Panc1 (cell line): ENCODE data around the gene FHIT. TPM values are rescaled to one million over a fixed set of nuclear protein-coding genes. Genes with fewer than 3 reads are reported as not detected.

Source experiments
- ATAC-seq: fragments of 200-7000 bp; cut with Tn5 transposase; 2 replicates; pipeline ENCODE4 v1.9.1; 2020; ENCODE audit warnings: mild to moderate bottlenecking, moderate library complexity
- BruUV-seq: library from RNA; stranded (reverse); fragments of 400-500 nt; replicated peaks from 2 replicates; lab custom pipeline; 2021; lab: Mats Ljungman, UMichigan
- CTCF ChIA-PET: fragments of 300-600 bp; sonication (Branson Sonifier 250); formaldehyde crosslinking; loops from one replicate; lab custom pipeline; 2022; ENCODE audit warnings: antibody characterized with exemption; lab: Charles Lee
- POLR2A ChIA-PET: fragments of 300-600 bp; sonication (Branson Sonifier 250); formaldehyde crosslinking; loops from one replicate; lab custom pipeline; 2022; ENCODE audit warnings: antibody characterized with exemption; lab: Charles Lee
- DNase-seq: peaks from one replicate; pipeline ENCODE4 v3.0.0-alpha.2; 2010; ENCODE audit warnings: low read depth, low spot score
- H3K27ac ChIP-seq: 2 replicates; pipeline ENCODE4 v1.5.1; 2011; ENCODE audit warnings: mild to moderate bottlenecking, low read length, inconsistent platforms
- H3K27me3 ChIP-seq: fragments of 200-500 bp; sonication (Bioruptor generic); 2 replicates; pipeline ENCODE4 v1.6.0; 2014; ENCODE audit warnings: low read length, inconsistent platforms; ENCODE audit not compliant: control insufficient read depth, insufficient read depth
- H3K36me3 ChIP-seq: fragments of 200-500 bp; sonication (Bioruptor generic); 2 replicates; pipeline ENCODE4 v1.5.1; 2014; ENCODE audit warnings: inconsistent platforms, mild to moderate bottlenecking, low read length, moderate library complexity; ENCODE audit not compliant: control insufficient read depth, insufficient read depth
- H3K4me1 ChIP-seq: 2 replicates; pipeline ENCODE4 v1.5.1; 2011; ENCODE audit warnings: inconsistent platforms, mild to moderate bottlenecking, low read length, moderate library complexity; ENCODE audit not compliant: control insufficient read depth, insufficient read depth
- H3K4me3 ChIP-seq, 2 experiments: 2 replicates each; pipeline ENCODE4 v1.5.1; 2011 to 2012; ENCODE audit warnings: low read depth in 2 of 2, low read length in 2 of 2, mild to moderate bottlenecking in 2 of 2, inconsistent platforms in 1 of 2, moderate library complexity in 1 of 2
- H3K9me3 ChIP-seq: fragments of 200-500 bp; sonication (Bioruptor generic); 2 replicates; pipeline ENCODE4 v1.5.1; 2014; ENCODE audit warnings: low read depth, mild to moderate bottlenecking, inconsistent platforms, low read length, moderate library complexity; ENCODE audit not compliant: control insufficient read depth, insufficient read depth
- CTCF ChIP-seq: fragments of 450-650 bp; IDR thresholded peaks from 2 replicates; pipeline ENCODE4 v1.5.1; 2017; ENCODE audit warnings: mild to moderate bottlenecking
- POLR2AphosphoS5 ChIP-seq: IDR thresholded peaks from 2 replicates; pipeline ENCODE4 v1.6.1; 2012; ENCODE audit warnings: mild to moderate bottlenecking, low read depth, low read length, moderate library complexity
- REST ChIP-seq, 2 experiments: IDR thresholded peaks; 2 replicates each; pipeline ENCODE4 v1.6.1; 2011 to 2012; ENCODE audit warnings: low read depth in 2 of 2, control low read depth in 1 of 2, low read length in 1 of 2, mild to moderate bottlenecking in 1 of 2, moderate library complexity in 1 of 2; ENCODE audit not compliant: insufficient read depth in 1 of 2
- SIN3A ChIP-seq: IDR thresholded peaks from 2 replicates; pipeline ENCODE4 v1.6.1; 2012; ENCODE audit warnings: low read depth, mild to moderate bottlenecking, low read length, moderate library complexity, borderline replicate concordance; ENCODE audit not compliant: insufficient read depth
- TCF7L2 ChIP-seq: IDR thresholded peaks from 2 replicates; pipeline ENCODE4 v1.6.1; 2011; ENCODE audit warnings: mild to moderate bottlenecking, low read depth, low read length, inconsistent platforms
- in situ Hi-C: cut with HindIII; loops from 2 replicates; pipeline ENCODE4 v1.10.0; 2016; ENCODE audit warnings: low sequenced_read_pairs, low pct_unique_long_range_greater_than_20kb
- intact Hi-C: fragments of 100-400 bp; cut with micrococcal nuclease; formaldehyde crosslinking; loops from one replicate; pipeline ENCODE4 v1.10.0; 2022; ENCODE audit not compliant: unreplicated experiment
- total RNA-seq: library from RNA; stranded (reverse); gene quantifications from one replicate; pipeline ENCODE4 v1.2.1, GENCODE V29; 2021; ENCODE audit not compliant: unreplicated experiment

The FHIT gene
- total RNA-seq, 1 experiment from 2014 or later = 2.2 TPM

DNA sequence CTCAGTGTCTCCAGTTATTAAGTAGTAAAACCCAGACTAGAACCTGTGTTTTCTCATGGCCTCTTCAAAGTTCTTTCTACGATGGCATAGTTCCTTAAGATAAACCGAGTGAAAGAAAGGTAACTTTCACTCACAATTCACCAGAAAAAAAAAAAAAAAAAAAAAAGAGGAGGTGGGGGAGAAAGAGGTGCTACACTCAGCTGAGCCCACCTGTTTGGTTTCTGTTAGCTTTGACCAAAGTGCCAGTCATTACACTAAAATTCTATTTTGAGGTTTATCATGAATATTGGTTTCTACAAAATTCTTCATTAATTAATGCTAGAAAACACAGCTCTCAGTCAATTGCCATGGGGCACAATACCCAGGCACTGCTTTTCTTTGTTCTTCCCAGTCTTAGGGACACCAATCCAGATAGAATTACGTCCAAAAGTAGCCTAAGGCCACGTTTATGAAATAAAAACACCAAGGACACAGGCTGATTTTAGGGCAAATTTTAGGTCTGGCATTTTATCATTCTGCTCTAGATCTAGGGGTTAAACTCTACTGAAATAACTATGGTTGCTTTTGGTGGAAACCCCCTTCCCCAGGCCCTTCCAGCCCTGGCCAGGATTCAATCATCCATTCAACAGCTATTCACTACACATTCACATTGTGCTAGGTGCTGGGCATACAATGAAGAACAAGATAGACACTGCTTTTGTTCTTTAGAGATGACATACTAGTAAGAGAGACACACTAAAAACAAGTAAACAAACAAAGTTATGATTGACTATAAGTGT, 1097.8 kb downstream of the FHIT start:
- no peak for TF ChIP-seq TCF7L2
- TF ChIP-seq CTCF = no peak
- no peaks in the 10 kb centered on the region for H3K27me3 ChIP-seq
- no peaks in the 10 kb centered on the region for H3K4me1 ChIP-seq
- no peak for DNase-seq
- no peaks in the 10 kb centered on the region for H3K9me3 ChIP-seq
- ChIA-PET CTCF (no interaction called here), POLR2A (no interaction called here)
- no peaks in the 10 kb centered on the region for H3K36me3 ChIP-seq
- no peak for ATAC-seq
- no peak overlapping the region for H3K4me3 ChIP-seq
- in situ Hi-C loops = no loop called here
- BruUV-seq = no TSS peak
- intact Hi-C loops = no loop called here
- H3K27ac ChIP-seq = no peak overlapping the region

GRCh38 chr3:60149501-60149900, 1101.8 kb downstream of the FHIT start:
- ATAC-seq = no peak
- ChIA-PET CTCF (no interaction called here), POLR2A (no interaction called here)
- Histone ChIP-seq H3K9me3 (no peaks in the 10 kb centered on the region), H3K4me1 (no peaks in the 10 kb centered on the region), H3K27me3 (no peaks in the 10 kb centered on the region), H3K4me3 (no peak overlapping the region), H3K36me3 (no peaks in the 10 kb centered on the region), H3K27ac (no peak overlapping the region)
- in situ Hi-C loops = no loop called here
- BruUV-seq = no TSS peak
- intact Hi-C loops = no loop called here
- TF ChIP-seq SIN3A (no peak), TCF7L2 (no peak), CTCF (no peak), REST (IDR thresholded peaks at IDR 0.05; ENCODE audit: insufficient read depth in 1 of 2, low read depth in 2 of 2, low read length in 1 of 2) (no peak), POLR2AphosphoS5 (no peak)
- no peak for DNase-seq
